ENCODE data around the gene PSMD14. TPM values are rescaled to one million over a fixed set of nuclear protein-coding genes. Genes with fewer than 3 reads are reported as not detected.

The PSMD14 gene
- total and polyA plus RNA-seq, 2 of the 8 experiments (the other 6 are each of a cell fraction or from before 2014, with no cell fraction given), result 53.9 to 88.7 TPM

- TF ChIP-seq CHD2 (IDR thresholded peaks at IDR 0.05; ENCODE audit: low read length) (no peak), SRF (IDR thresholded peaks at IDR 0.05; ENCODE audit: low read depth, low read length) (no peak)
- TF ChIP-seq, protein P1, sequence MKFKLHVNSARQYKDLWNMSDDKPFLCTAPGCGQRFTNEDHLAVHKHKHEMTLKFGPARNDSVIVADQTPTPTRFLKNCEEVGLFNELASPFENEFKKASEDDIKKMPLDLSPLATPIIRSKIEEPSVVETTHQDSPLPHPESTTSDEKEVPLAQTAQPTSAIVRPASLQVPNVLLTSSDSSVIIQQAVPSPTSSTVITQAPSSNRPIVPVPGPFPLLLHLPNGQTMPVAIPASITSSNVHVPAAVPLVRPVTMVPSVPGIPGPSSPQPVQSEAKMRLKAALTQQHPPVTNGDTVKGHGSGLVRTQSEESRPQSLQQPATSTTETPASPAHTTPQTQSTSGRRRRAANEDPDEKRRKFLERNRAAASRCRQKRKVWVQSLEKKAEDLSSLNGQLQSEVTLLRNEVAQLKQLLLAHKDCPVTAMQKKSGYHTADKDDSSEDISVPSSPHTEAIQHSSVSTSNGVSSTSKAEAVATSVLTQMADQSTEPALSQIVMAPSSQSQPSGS (IDR thresholded peaks at IDR 0.05; ENCODE audit: low read length), result no peak
- Histone ChIP-seq H3K18ac (ENCODE audit: extremely low read depth, low read length) (no peak overlapping the region), H3K9ac (replicated peaks in 1 of 4; ENCODE audit: extremely low read depth in 1 of 4, low read depth in 3 of 4, low read length in 3 of 4) (no peak overlapping the region), H2BK12ac (ENCODE audit: low read depth, low read length) (no peak overlapping the region), H2AFZ (ENCODE audit: low read length) (no peak overlapping the region), H2AK5ac (ENCODE audit: low read depth, low read length) (no peak overlapping the region), H3K9me3 (ENCODE audit: insufficient read depth in 2 of 2, low read depth in 1 of 2, low read length in 1 of 2) (no peaks in the 10 kb centered on the region), H3K27ac (ENCODE audit: low read depth, low read length) (no peak overlapping the region), H4K8ac (ENCODE audit: extremely low read depth, insufficient read depth, low read length) (no peak overlapping the region), H4K20me1 (replicated peaks in 1 of 2; ENCODE audit: control insufficient read depth in 1 of 2, insufficient read depth in 2 of 2, low read length in 2 of 2) (no peaks in the 10 kb centered on the region), H3K4me1 (replicated peaks in 1 of 4; ENCODE audit: control insufficient read depth in 3 of 4, insufficient read depth in 4 of 4, low read length in 3 of 4) (no peaks in the 10 kb centered on the region), H3K4ac (replicated peaks; ENCODE audit: insufficient read length, low read depth, low read length) (no peak overlapping the region), H3K36me3 (ENCODE audit: control insufficient read depth in 2 of 4, insufficient read depth in 4 of 4, low read length in 3 of 4) (no peaks in the 10 kb centered on the region), H2BK120ac (replicated peaks; ENCODE audit: low read depth, low read length) (no peak overlapping the region), H2BK5ac (ENCODE audit: low read depth, low read length) (no peak overlapping the region), H3K79me2 (ENCODE audit: control insufficient read depth in 1 of 2, insufficient read depth in 2 of 2, low read length in 2 of 2) (no peaks in the 10 kb centered on the region), H4K91ac (replicated peaks; ENCODE audit: insufficient read length, low read length) (no peak overlapping the region), H3K23me2 (ENCODE audit: low read depth, low read length) (no peaks in the 10 kb centered on the region), H3K4me2 (ENCODE audit: insufficient read depth in 1 of 2, low read depth in 2 of 2, low read length in 2 of 2) (no peak overlapping the region), H3K4me3 (ENCODE audit: extremely low read depth in 1 of 4, insufficient read depth in 2 of 4, low read depth in 3 of 4, low read length in 4 of 4) (no peak overlapping the region), H4K5ac (ENCODE audit: insufficient read length, low read depth, low read length) (no peak overlapping the region), H3K56ac (replicated peaks; ENCODE audit: insufficient read length, low read depth, low read length) (no peak overlapping the region), H3K14ac (ENCODE audit: insufficient read length) (no peak overlapping the region), H2BK15ac (ENCODE audit: low read length) (no peak overlapping the region), H3K79me1 (ENCODE audit: low read depth, low read length) (no peaks in the 10 kb centered on the region), H2BK20ac (ENCODE audit: low read length) (no peak overlapping the region), H3K23ac (ENCODE audit: insufficient read length) (no peak overlapping the region), H3K27me3 (replicated peaks in 1 of 4; ENCODE audit: control insufficient read depth in 3 of 4, extremely low read depth in 1 of 4, insufficient read depth in 3 of 4, low read length in 3 of 4) (no peaks in the 10 kb centered on the region)
- no peak for FAIRE-seq
- ChIA-PET POLR2A (ENCODE audit: partially characterized antibody) (no interaction called here), CTCF (ENCODE audit: partially characterized antibody) (no interaction called here)
- DNase-seq (ENCODE audit: low read depth in 1 of 2, low spot score in 2 of 2), result no peak
Measured at GRCh38 chr2:161448431-161448830, 140.2 kb downstream of the PSMD14 start.

Small RNA genes within 50 kb of the gene (small RNA-seq; reads per million reads assigned to genes)
- not detected for gene RNA5SP108 (ENCODE audit: insufficient read depth)

Other genes with a start within 250 kb of the PSMD14 start
- 19.7 and 26.1 TPM in 2 replicates for gene TANK, start 148.0 kb upstream of the PSMD14 start, total RNA-seq (2021; fragmentation: NEBNext Ultra II Directional; extraction: Animal tissue kit (Norgen Biotek cat#: 25700))
- gene TANK, start 148.0 kb upstream of the PSMD14 start, polyA plus RNA-seq (2011; rRNA removed), result 3.4 and 7.0 TPM in 2 replicates
- not detected in 2 replicates for gene TBR1, start 107.9 kb downstream of the PSMD14 start, total RNA-seq (2021; fragmentation: NEBNext Ultra II Directional; extraction: Animal tissue kit (Norgen Biotek cat#: 25700))
- gene TBR1, start 107.9 kb downstream of the PSMD14 start, polyA plus RNA-seq (2011; rRNA removed), result 0.05 TPM in 1 of 2 replicates, not detected in the other

Measured in H1 (cell line).